H1 (cell line): ENCODE results near the gene HGFAC. TPM values are rescaled to one million over a fixed set of nuclear protein-coding genes. Genes with fewer than 3 reads are reported as not detected.

Experiments
- CTCF ChIA-PET: fragments of 300-600 bp; sonication (Branson Sonifier 250); formaldehyde crosslinking; loops from one replicate; lab custom pipeline; 2021; ENCODE audit not compliant: partially characterized antibody; lab: Charles Lee
- POLR2A ChIA-PET: fragments of 300-600 bp; sonication (Branson Sonifier 250); formaldehyde crosslinking; loops from one replicate; lab custom pipeline; 2021; ENCODE audit warnings: inconsistent platforms; ENCODE audit not compliant: partially characterized antibody; lab: Charles Lee
- DNase-seq, 2 experiments: peaks; one replicate each; pipeline versions ENCODE4 v3.0.0 to v3.0.0-alpha.2; 2010 to 2022; ENCODE audit warnings: low spot score in 2 of 2, low read depth in 1 of 2, mixed read lengths in 1 of 2
- FAIRE-seq: peaks from 2 replicates; lab custom pipeline; 2011; peaks lifted over from hg19 to GRCh38; lab: Jason Lieb, UNC
- H2AFZ ChIP-seq: 2 replicates; pipeline ENCODE4 v1.8.1; 2012; ENCODE audit warnings: low read length, inconsistent platforms
- H2AK5ac ChIP-seq: 2 replicates; pipeline ENCODE4 v1.6.1; 2013; ENCODE audit warnings: low read depth, low read length
- H2BK120ac ChIP-seq: replicated peaks from 2 replicates; pipeline ENCODE3; 2013; ENCODE audit warnings: low read depth, low read length, inconsistent platforms
- H2BK12ac ChIP-seq: 2 replicates; pipeline ENCODE4 v1.6.1; 2013; ENCODE audit warnings: low read depth, low read length
- H2BK15ac ChIP-seq: 2 replicates; pipeline ENCODE4 v1.6.1; 2013; ENCODE audit warnings: low read length
- H2BK20ac ChIP-seq: 2 replicates; pipeline ENCODE4 v1.6.1; 2013; ENCODE audit warnings: low read length
- H2BK5ac ChIP-seq: 2 replicates; pipeline ENCODE4 v1.6.1; 2013; ENCODE audit warnings: low read depth, low read length
- H3K14ac ChIP-seq: 2 replicates; pipeline ENCODE4 v1.6.1; 2013; ENCODE audit warnings: inconsistent platforms; ENCODE audit not compliant: insufficient read length
- H3K18ac ChIP-seq: 2 replicates; pipeline ENCODE4 v1.6.1; 2013; ENCODE audit warnings: low read length; ENCODE audit errors: extremely low read depth
- H3K23ac ChIP-seq: 2 replicates; pipeline ENCODE4 v1.6.1; 2013; ENCODE audit warnings: inconsistent platforms; ENCODE audit not compliant: insufficient read length
- H3K23me2 ChIP-seq: 2 replicates; pipeline ENCODE4 v1.6.1; 2013; ENCODE audit warnings: low read depth, low read length
- H3K27ac ChIP-seq: 2 replicates; pipeline ENCODE4 v1.6.1; 2011; ENCODE audit warnings: low read depth, low read length, inconsistent platforms
- H3K27me3 ChIP-seq, 4 experiments: replicated peaks in 1 of 4; 1 replicate in 1 of 4; 2 replicates in 3 of 4; pipeline versions ENCODE4 v1.6.1 to v1.8.1; 2011 to 2013; ENCODE audit warnings: low read length in 3 of 4, mild to moderate bottlenecking in 3 of 4, inconsistent platforms in 2 of 4, mixed read lengths in 2 of 4, moderate library complexity in 1 of 4; ENCODE audit not compliant: control insufficient read depth in 3 of 4, insufficient read depth in 3 of 4; ENCODE audit errors: extremely low read depth in 1 of 4
- H3K36me3 ChIP-seq, 4 experiments: 2 replicates each; pipeline versions ENCODE4 v1.6.1 to v1.8.1; 2011 to 2013; ENCODE audit warnings: mild to moderate bottlenecking in 4 of 4, low read length in 3 of 4, moderate library complexity in 2 of 4, control low read depth in 1 of 4, inconsistent platforms in 1 of 4; ENCODE audit not compliant: insufficient read depth in 4 of 4, control insufficient read depth in 2 of 4
- H3K4ac ChIP-seq: replicated peaks from 2 replicates; pipeline ENCODE3; 2013; ENCODE audit warnings: low read length, low read depth, mixed read lengths, inconsistent platforms; ENCODE audit not compliant: insufficient read length
- H3K4me1 ChIP-seq, 4 experiments: replicated peaks in 1 of 4; 1 replicate in 1 of 4; 2 replicates in 3 of 4; pipeline versions ENCODE4 v1.6.1 to v1.8.1; 2011 to 2013; ENCODE audit warnings: low read length in 3 of 4, inconsistent platforms in 2 of 4, mixed read lengths in 1 of 4; ENCODE audit not compliant: insufficient read depth in 4 of 4, control insufficient read depth in 3 of 4
- H3K4me2 ChIP-seq, 2 experiments: 2 replicates each; pipeline versions ENCODE4 v1.6.1 to v1.8.1; 2011 to 2013; ENCODE audit warnings: low read depth in 2 of 2, low read length in 2 of 2, control low read depth in 1 of 2, inconsistent platforms in 1 of 2, mild to moderate bottlenecking in 1 of 2; ENCODE audit not compliant: insufficient read depth in 1 of 2
- H3K4me3 ChIP-seq, 4 experiments: fragments of 200-600, 300-600 bp in 1 of 4; sonication (generic), shearing (Covaris generic), sonication (Bioruptor Twin) in 1 of 4; 2 replicates each; pipeline versions ENCODE4 v1.5.1 to v1.8.1; 2011 to 2016; ENCODE audit warnings: low read length in 4 of 4, low read depth in 3 of 4, control low read depth in 2 of 4, inconsistent platforms in 2 of 4, mild to moderate bottlenecking in 2 of 4, mixed read lengths in 1 of 4, moderate library complexity in 1 of 4; ENCODE audit not compliant: insufficient read depth in 2 of 4; ENCODE audit errors: extremely low read depth in 1 of 4
- H3K56ac ChIP-seq: replicated peaks from 2 replicates; pipeline ENCODE3; 2013; ENCODE audit warnings: low read depth, mild to moderate bottlenecking, mixed read lengths, low read length, inconsistent platforms; ENCODE audit not compliant: insufficient read length
- H3K79me1 ChIP-seq: 2 replicates; pipeline ENCODE4 v1.6.1; 2013; ENCODE audit warnings: low read depth, low read length, control low read depth
- H3K79me2 ChIP-seq, 2 experiments: 2 replicates each; pipeline versions ENCODE4 v1.6.1 to v1.8.1; 2012 to 2013; ENCODE audit warnings: low read length in 2 of 2, mild to moderate bottlenecking in 2 of 2, inconsistent platforms in 1 of 2; ENCODE audit not compliant: insufficient read depth in 2 of 2, control insufficient read depth in 1 of 2
- H3K9ac ChIP-seq, 4 experiments: replicated peaks in 1 of 4; 1 replicate in 1 of 4; 2 replicates in 3 of 4; pipeline versions ENCODE4 v1.6.1 to v1.8.1; 2011 to 2013; ENCODE audit warnings: low read depth in 3 of 4, low read length in 3 of 4, control low read depth in 2 of 4, mild to moderate bottlenecking in 2 of 4, moderate library complexity in 2 of 4, inconsistent platforms in 1 of 4; ENCODE audit errors: extremely low read depth in 1 of 4
- H3K9me3 ChIP-seq, 2 experiments: 2 replicates each; pipeline versions ENCODE4 v1.6.1 to v1.8.1; 2012 to 2013; ENCODE audit warnings: mild to moderate bottlenecking in 2 of 2, moderate library complexity in 2 of 2, control low read depth in 1 of 2, inconsistent platforms in 1 of 2, low read depth in 1 of 2, low read length in 1 of 2, mixed read lengths in 1 of 2; ENCODE audit not compliant: insufficient read depth in 2 of 2
- H4K20me1 ChIP-seq, 2 experiments: replicated peaks in 1 of 2; 2 replicates each; pipeline versions ENCODE3 to v1.8.1; 2011 to 2013; ENCODE audit warnings: inconsistent platforms in 2 of 2, low read length in 2 of 2, mild to moderate bottlenecking in 1 of 2; ENCODE audit not compliant: insufficient read depth in 2 of 2, control insufficient read depth in 1 of 2
- H4K5ac ChIP-seq: 2 replicates; pipeline ENCODE4 v1.6.1; 2013; ENCODE audit warnings: low read length, low read depth, mixed read lengths, inconsistent platforms; ENCODE audit not compliant: insufficient read length
- H4K8ac ChIP-seq: 2 replicates; pipeline ENCODE4 v1.8.0; 2013; ENCODE audit warnings: mild to moderate bottlenecking, moderate library complexity, low read length, inconsistent platforms; ENCODE audit not compliant: insufficient read depth; ENCODE audit errors: extremely low read depth
- H4K91ac ChIP-seq: replicated peaks from 2 replicates; pipeline ENCODE3; 2013; ENCODE audit warnings: low read length, mixed read lengths, inconsistent platforms; ENCODE audit not compliant: insufficient read length
- BACH1 ChIP-seq: IDR thresholded peaks from 2 replicates; pipeline ENCODE4 v1.6.1; 2012; ENCODE audit warnings: low read length, improper control_type of control experiment
- EP300 ChIP-seq, 2 experiments: IDR thresholded peaks; 1 replicate in 1 of 2; 2 replicates in 1 of 2; pipeline ENCODE4 v1.6.1; 2011 to 2012; ENCODE audit warnings: low read depth in 2 of 2, low read length in 2 of 2, mild to moderate bottlenecking in 2 of 2, borderline replicate concordance in 1 of 2, inconsistent platforms in 1 of 2, moderate library complexity in 1 of 2
- GTF2F1 ChIP-seq: IDR thresholded peaks from 2 replicates; pipeline ENCODE4 v1.6.1; 2012; ENCODE audit warnings: low read depth, low read length, improper control_type of control experiment, borderline replicate concordance
- MAFK ChIP-seq: IDR thresholded peaks from 2 replicates; pipeline ENCODE4 v1.6.1; 2012; ENCODE audit warnings: low read depth, mild to moderate bottlenecking, improper control_type of control experiment, low read length
- WGBS, 2 experiments: shearing (Covaris generic) in 1 of 2; methylation state at CpG; one replicate each; pipeline versions ENCODE4 v1.1.6 to v1.1.7; 2013 to 2015; ENCODE audit warnings: low lambda C conversion rate in 2 of 2, mixed read lengths in 2 of 2, inconsistent platforms in 1 of 2, low coverage in 1 of 2, missing lambda C conversion rate in 1 of 2; ENCODE audit not compliant: insufficient replicate concordance in 2 of 2, insufficient coverage in 1 of 2, insufficient read length in 1 of 2; ENCODE audit errors: extremely low coverage in 1 of 2, missing lambda C conversion rate in 1 of 2; 5-methylcytosine and 5-hydroxymethylcytosine counted together
- polyA plus RNA-seq, 7 experiments: library from polyadenylated mRNA; depleted of rRNA in 3 of 7; stranded (reverse) in 5 of 7; unstranded in 2 of 7; fragments of >200 nt in 5 of 7; fragments of 200-250 nt in 2 of 7; gene quantifications; 1 replicate in 5 of 7; 2 replicates in 1 of 7; 4 replicates in 1 of 7; pipeline versions ENCODE4 v1.2.1 to v1.2.3, GENCODE V29; 2011 to 2013; ENCODE audit warnings: missing spikeins in 2 of 7, mixed read lengths in 2 of 7
- total RNA-seq: library from RNA; stranded (reverse); fragmentation: NEBNext Ultra II Directional; extraction: Animal tissue kit (Norgen Biotek cat#: 25700); gene quantifications from 2 replicates; pipeline ENCODE4 v1.2.1, GENCODE V29; 2021

Gene HGFAC
- total and polyA plus RNA-seq, 2 of the 8 experiments (the other 6 are each of a cell fraction or from before 2014, with no cell fraction given) = 0.14 to 0.15 TPM

DNA sequence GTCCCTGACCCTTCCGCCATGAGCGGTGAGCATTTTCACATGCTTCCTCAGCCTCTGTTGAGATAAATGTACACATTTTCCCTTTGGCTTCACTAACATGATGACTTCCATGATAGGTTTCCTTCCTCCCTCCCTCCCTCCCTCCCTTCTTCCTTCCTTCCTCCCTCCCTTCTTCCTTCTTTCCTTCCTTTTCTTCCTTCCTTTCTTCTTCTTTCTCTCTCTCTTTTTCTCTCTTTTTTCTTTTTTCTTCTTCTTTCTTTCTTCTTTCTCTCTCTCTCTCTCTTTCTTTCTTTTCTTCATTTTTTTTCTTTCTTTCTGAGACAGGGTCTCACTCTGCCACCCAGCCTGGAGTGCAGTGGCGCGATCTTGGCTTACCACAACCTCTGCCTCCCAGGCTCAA lies 8.9 kb downstream of the HGFAC start:
- Histone ChIP-seq H3K18ac (no peak overlapping the region), H2BK12ac (no peak overlapping the region), H4K5ac (no peak overlapping the region), H2AFZ (no peak overlapping the region), H3K23ac (no peak overlapping the region), H3K36me3 (no peaks in the 10 kb centered on the region), H3K4ac (no peak overlapping the region), H2BK15ac (no peak overlapping the region), H3K23me2 (no peaks in the 10 kb centered on the region), H2AK5ac (no peak overlapping the region), H4K8ac (no peak overlapping the region), H3K4me3 (no peak overlapping the region), H3K79me1 (no peaks in the 10 kb centered on the region), H3K27ac (no peak overlapping the region), H4K20me1 (no peaks in the 10 kb centered on the region), H3K9me3 (no peaks in the 10 kb centered on the region), H2BK120ac (no peak overlapping the region), H3K27me3 (peaks cover 0 to 1% (median 0%) of the 10 kb centered on the region in 4 experiments; a peak in 5 of 7 replicates), H3K9ac (no peak overlapping the region), H3K56ac (no peak overlapping the region), H3K14ac (no peak overlapping the region), H4K91ac (no peak overlapping the region), H2BK20ac (no peak overlapping the region), H3K4me1 (no peaks in the 10 kb centered on the region; a peak in 1 of 7 replicates), H2BK5ac (no peak overlapping the region), H3K79me2 (no peaks in the 10 kb centered on the region), H3K4me2 (no peak overlapping the region)
- 93% methylated on average over 4 of the region's 4 CpGs; no CpG with 5 or more reads in 1 of the 2 experiments for WGBS, 2 experiments
- ChIA-PET POLR2A (no interaction called here), CTCF (interaction anchor here (0.8 to 1.6 kb wide), 5 partner anchors 9 to 132 kb away, joined by 3 to 7 read pairs (median 4); partner anchors contain the start of gene HGFAC)
- FAIRE-seq (no peak), DNase-seq (no peak)
- TF ChIP-seq BACH1 (no peak), EP300 (IDR thresholded peaks at IDR 0.05; ENCODE audit: borderline replicate concordance in 1 of 2, low read depth in 2 of 2, low read length in 2 of 2) (no peak), MAFK (no peak), GTF2F1 (no peak)
